Measurements from ENCODE around the gene RPS21.

Gene RPS21

GRCh38 chr20:62353289-62354030, 33.4 kb upstream of the RPS21 start:
- no peak overlapping the region for H3K4me3 ChIP-seq (replicated peaks; ENCODE audit: insufficient read depth, low read length)
- no peak for DNase-seq (ENCODE audit: low read depth in 1 of 2, low spot score in 1 of 2)
- peaks cover 24% of the 10 kb centered on the region for H3K27me3 ChIP-seq (ENCODE audit: insufficient read depth, poor library complexity, severe bottlenecking)
- H3K27ac ChIP-seq (replicated peaks): no peak overlapping the region
- TF ChIP-seq, protein P1, sequence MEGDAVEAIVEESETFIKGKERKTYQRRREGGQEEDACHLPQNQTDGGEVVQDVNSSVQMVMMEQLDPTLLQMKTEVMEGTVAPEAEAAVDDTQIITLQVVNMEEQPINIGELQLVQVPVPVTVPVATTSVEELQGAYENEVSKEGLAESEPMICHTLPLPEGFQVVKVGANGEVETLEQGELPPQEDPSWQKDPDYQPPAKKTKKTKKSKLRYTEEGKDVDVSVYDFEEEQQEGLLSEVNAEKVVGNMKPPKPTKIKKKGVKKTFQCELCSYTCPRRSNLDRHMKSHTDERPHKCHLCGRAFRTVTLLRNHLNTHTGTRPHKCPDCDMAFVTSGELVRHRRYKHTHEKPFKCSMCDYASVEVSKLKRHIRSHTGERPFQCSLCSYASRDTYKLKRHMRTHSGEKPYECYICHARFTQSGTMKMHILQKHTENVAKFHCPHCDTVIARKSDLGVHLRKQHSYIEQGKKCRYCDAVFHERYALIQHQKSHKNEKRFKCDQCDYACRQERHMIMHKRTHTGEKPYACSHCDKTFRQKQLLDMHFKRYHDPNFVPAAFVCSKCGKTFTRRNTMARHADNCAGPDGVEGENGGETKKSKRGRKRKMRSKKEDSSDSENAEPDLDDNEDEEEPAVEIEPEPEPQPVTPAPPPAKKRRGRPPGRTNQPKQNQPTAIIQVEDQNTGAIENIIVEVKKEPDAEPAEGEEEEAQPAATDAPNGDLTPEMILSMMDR (IDR thresholded peaks at IDR 0.05; ENCODE audit: insufficient read depth, low read length): no peak
- TF ChIP-seq REST (IDR thresholded peaks at IDR 0.05; ENCODE audit: insufficient replicate concordance, low read depth): no peak
- no peak for TF ChIP-seq POLR2AphosphoS5 (IDR thresholded peaks at IDR 0.05; ENCODE audit: low read depth)
- no peak for TF ChIP-seq GABPA (IDR thresholded peaks at IDR 0.05; ENCODE audit: low read depth)
- TF ChIP-seq SPI1 (IDR thresholded peaks at IDR 0.05; ENCODE audit: borderline replicate concordance, low read depth): no peak

- TF ChIP-seq POLR2AphosphoS5 (IDR thresholded peaks at IDR 0.05; ENCODE audit: low read depth) (no peak), SPI1 (IDR thresholded peaks at IDR 0.05; ENCODE audit: borderline replicate concordance, low read depth) (no peak), REST (IDR thresholded peaks at IDR 0.05; ENCODE audit: insufficient replicate concordance, low read depth) (no peak), GABPA (IDR thresholded peaks at IDR 0.05; ENCODE audit: low read depth) (no peak)
- TF ChIP-seq, protein P1 (IDR thresholded peaks at IDR 0.05; ENCODE audit: insufficient read depth, low read length): no peak
- no peak overlapping the region for H3K4me3 ChIP-seq (replicated peaks; ENCODE audit: insufficient read depth, low read length)
- peaks cover 27% of the 10 kb centered on the region for H3K27me3 ChIP-seq (ENCODE audit: insufficient read depth, poor library complexity, severe bottlenecking)
- DNase-seq (ENCODE audit: low read depth in 1 of 2, low spot score in 1 of 2): no peak
- no peak overlapping the region for H3K27ac ChIP-seq (replicated peaks)
Observed at GRCh38 chr20:62354031-62354808, 32.7 kb upstream of the RPS21 start.

GRCh38 chr20:62354811-62355341, 32.0 kb upstream of the RPS21 start:
- no peak for DNase-seq (ENCODE audit: low read depth in 1 of 2, low spot score in 1 of 2)
- Histone ChIP-seq H3K27me3 (ENCODE audit: insufficient read depth, poor library complexity, severe bottlenecking) (peaks cover 27% of the 10 kb centered on the region), H3K27ac (replicated peaks) (no peak overlapping the region), H3K4me3 (replicated peaks; ENCODE audit: insufficient read depth, low read length) (no peak overlapping the region)
- no peak for TF ChIP-seq GABPA (IDR thresholded peaks at IDR 0.05; ENCODE audit: low read depth)
- TF ChIP-seq POLR2AphosphoS5 (IDR thresholded peaks at IDR 0.05; ENCODE audit: low read depth): no peak
- TF ChIP-seq REST (IDR thresholded peaks at IDR 0.05; ENCODE audit: insufficient replicate concordance, low read depth): no peak
- no peak for TF ChIP-seq SPI1 (IDR thresholded peaks at IDR 0.05; ENCODE audit: borderline replicate concordance, low read depth)
- TF ChIP-seq, protein P1 (IDR thresholded peaks at IDR 0.05; ENCODE audit: insufficient read depth, low read length): no peak
